GM21423 (cell line): ENCODE results near the gene ANKRD11.

Source experiments
- ATAC-seq: cut with Tn5 transposase; IDR thresholded peaks from one replicate; pipeline ENCODE4 v1.9.1; 2021; ENCODE audit warnings: mild to moderate bottlenecking, moderate library complexity; ENCODE audit not compliant: unreplicated experiment

The ANKRD11 gene

DNA sequence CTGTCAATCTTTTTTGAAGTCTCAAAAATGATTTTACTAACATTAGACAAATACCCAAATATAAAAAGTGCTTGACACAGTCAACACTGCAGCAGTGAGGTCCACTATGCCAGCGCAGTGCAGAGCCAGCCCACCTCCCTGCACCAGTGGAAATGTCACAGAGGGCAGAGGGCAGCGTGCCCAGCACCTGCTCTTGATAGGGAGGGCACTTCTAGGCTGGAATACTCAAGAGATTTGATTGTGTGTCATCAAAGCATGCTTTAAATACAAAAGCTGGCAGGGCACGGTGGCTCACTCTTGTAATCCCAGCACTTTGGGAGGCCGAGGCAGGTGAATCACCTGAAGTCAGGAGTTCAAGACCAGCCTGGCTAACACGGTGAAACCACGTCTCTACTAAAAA lies 136.0 kb downstream of the ANKRD11 start:
- no peak for ATAC-seq

DNA sequence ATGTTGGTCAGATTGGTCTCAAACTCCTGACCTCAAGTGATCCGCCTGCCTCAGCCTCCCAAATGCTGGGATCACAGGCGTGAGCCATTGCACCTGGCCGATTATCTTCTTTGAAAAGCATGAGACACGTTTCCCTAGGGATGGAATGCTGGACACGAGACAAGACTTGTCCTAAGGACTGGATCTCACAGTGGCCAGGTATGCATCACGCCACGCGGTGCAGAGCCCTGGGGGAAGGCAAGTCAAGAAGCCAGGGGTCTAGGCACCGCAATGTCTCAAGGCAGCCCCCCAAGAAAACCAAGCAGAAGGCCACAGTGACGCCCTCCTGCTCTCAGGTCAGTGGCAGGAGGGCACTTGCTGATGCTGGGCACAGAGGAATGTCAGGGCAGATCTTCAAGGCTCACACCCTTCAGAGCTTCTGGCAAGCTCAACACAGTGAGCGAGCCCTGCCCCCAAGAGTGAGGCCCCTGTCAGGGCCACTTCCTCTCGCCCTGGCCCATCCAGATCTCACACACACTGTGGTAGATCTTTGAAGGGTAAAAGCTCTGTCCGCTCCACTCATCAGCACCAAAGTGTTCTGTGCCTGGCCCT lies 138.2 kb downstream of the ANKRD11 start:
- no peak for ATAC-seq

DNA sequence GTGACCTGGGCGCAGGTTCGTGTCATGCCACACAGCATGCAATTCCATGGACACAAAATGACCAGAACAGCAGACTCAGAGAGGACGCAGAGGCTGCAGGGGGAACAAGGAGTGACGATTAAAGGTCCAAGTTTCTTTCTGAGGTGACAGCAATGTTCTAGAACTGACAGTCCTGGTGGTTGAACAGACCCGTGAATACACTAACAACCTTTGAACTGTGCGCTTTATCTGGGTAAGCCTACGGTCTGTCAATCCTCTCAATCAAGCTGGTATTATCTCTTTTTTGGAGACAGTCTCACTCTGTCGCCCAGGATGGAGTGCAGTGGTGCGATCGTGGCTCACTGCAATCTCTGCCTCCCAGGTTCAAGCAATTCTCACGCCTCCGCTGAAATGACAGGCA lies 138.7 kb downstream of the ANKRD11 start:
- no peak for ATAC-seq

DNA sequence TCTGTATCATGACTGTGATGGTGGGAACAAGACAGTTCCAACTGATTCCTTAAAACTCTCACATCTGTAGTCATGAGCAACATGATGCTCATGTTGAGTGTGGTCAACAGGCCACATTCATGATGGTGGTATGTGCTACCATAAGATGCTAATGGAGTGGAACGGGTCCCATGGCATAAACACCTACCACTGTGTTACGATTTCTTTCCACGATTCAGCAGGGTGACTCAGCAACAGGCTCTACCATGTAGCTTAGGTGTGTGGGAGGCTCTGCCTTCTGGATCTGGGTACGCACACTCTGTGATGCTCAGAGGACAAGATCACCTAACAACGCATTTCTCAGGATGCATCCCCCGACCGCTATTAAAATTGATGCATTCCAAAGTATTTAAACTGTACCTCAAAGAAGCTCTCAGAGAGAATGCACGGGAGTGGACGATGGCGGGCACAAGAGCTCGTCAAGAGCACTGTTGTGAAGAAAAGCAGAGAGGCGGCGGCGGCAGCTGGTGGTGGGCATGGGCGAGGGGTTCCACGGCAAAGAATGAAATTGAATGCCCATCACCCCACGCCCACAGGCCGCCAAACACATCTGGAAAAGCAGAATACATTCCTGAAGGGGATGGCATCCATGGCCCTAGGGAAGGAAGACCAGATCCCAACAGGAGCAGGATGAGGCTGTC lies 139.5 kb downstream of the ANKRD11 start:
- ATAC-seq: no peak

DNA sequence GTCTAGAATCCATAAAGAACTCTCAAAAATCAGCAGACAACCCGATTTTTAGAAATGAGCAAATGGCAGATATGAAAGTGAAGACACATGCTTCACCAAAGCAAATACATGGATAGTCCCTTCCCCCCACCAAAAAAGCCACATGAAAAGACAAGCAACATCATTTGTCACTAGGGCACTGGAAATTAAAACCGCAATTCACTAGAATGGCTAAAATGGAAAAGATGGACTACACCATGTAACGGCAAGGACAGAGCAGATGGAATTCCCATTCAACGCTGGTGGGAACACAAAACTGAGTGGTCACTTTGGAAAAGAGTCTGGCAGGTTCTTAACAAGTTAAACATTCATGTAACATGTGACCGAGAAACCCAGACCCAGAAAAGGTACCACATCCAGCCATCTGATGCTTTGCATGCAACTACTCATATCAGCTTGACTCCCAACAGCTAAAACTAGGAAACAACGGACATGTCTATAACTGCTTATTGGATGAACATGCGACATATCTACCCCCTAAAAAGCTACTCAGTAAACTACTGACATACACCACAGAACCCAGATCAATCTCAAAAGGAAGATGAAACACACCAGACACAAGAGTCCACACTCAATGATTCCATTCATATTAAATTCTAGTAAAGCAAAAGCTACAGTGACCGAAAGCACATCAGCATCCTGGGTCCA lies 140.3 kb downstream of the ANKRD11 start:
- no peak for ATAC-seq

DNA sequence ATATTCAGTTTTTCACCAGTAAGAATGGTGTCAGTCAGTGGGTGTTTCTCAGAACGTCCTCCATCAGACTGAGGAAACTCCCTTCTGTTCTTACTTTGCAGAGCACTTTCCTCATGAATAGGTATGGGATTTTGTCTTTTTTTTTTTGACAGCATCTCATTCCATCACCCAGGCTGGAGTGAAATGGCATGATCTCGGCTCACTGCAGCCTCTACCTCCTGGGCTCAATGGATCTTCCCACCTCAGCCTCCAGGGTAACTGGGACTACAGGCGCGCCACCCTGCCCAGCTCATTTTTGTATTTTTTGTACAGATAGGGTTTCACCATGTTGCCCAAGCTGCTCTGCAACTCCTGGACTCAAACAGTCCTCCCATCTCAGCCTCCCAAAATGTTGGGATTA lies 142.6 kb downstream of the ANKRD11 start:
- no peak for ATAC-seq

DNA sequence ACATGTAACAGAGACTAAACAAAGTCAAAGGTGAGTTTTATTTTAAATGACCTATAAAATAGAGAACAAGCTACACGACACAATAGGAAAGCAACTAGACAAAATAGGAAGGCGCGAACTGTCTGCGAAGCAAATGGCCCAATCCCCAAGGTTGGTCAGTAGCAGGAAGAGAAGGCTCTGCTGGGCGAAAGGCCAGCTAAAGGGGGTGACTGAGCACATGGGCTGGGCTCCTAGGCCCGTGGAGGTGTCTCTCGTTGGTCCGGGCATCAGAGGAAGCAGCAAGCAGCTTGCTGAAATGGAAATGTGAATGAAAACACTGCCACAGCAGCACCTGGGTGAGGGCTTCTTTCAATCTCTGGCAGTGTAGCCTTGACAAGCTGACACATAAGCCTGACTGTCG lies 143.5 kb downstream of the ANKRD11 start:
- no peak for ATAC-seq

DNA sequence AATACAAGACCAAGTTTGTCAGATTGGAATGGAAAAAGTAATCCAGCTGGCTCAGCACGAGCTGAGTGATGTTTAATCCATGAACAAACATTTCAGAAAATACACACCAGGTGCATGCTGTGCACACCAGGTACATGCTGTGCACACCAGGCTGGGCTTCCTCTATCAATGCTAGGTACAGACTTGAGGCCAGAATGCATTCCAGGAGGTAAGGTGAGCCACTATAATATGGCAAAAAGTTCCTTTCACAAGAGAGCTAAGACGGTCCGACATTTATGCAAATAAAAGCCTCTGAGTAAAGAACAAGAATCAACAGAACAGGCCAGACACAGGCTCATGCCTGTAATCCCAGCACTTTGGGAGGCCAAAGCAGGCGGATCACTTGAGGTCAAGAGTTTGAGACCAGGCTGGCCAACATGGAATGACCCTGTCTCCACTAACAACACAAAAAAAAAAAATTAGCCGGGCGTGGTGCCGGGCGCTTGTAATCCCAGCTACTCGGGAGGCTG lies 144.7 kb downstream of the ANKRD11 start:
- ATAC-seq: no peak

DNA sequence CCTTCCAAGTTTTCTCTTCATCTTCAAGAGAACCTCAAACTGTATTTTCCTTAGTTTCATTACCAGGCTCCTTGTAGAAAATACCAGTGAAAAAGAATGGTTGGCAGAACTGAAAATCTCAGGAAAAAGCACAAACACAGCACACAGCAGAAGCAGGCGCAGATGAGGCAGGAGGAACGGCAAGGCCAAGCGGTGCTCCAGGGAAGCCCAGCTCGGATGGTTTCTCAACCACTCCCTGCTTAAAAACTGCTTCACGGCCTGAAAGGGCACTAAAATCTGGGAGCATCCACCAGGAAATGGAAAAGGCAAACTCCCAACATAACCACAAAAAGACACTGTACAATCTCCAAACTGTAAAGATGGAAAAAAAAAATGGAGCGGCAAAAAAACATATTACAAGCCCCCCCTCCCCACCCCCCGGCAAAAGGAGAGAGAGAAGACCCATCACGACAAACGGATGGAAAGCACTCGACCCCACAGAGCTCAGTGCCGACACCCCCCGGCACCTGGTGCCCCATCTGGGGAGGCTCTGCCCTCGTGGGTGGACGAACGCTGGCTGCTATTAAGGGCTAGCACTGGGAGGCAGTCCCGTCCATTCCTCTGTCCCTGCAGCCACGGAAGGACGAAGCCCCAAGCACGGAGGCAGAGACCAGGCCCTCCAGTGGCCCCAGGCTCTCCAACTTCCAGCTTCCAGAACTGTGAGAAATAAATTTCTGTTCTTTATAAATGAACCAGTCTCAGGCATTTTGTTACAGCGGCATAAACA lies 145.3 kb downstream of the ANKRD11 start:
- no peak for ATAC-seq

DNA sequence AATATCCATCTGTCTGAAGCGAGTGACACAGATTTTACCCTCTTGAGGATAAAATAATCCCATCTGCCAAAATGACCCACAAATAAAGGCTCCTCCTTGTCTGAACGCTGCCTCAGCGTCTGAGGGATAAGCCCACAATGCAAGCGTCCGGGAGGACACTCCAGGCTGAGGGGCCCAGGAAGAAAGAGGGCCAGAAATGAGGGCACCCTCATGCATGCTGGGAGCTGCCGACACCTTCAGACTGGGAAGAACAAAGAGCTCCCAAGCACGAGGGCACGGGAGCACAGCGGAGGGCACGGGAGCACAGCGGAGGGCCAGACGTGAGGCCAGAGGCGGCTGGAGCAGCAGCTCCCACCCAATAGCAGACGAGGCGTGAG lies 145.9 kb downstream of the ANKRD11 start:
- no peak for ATAC-seq

DNA sequence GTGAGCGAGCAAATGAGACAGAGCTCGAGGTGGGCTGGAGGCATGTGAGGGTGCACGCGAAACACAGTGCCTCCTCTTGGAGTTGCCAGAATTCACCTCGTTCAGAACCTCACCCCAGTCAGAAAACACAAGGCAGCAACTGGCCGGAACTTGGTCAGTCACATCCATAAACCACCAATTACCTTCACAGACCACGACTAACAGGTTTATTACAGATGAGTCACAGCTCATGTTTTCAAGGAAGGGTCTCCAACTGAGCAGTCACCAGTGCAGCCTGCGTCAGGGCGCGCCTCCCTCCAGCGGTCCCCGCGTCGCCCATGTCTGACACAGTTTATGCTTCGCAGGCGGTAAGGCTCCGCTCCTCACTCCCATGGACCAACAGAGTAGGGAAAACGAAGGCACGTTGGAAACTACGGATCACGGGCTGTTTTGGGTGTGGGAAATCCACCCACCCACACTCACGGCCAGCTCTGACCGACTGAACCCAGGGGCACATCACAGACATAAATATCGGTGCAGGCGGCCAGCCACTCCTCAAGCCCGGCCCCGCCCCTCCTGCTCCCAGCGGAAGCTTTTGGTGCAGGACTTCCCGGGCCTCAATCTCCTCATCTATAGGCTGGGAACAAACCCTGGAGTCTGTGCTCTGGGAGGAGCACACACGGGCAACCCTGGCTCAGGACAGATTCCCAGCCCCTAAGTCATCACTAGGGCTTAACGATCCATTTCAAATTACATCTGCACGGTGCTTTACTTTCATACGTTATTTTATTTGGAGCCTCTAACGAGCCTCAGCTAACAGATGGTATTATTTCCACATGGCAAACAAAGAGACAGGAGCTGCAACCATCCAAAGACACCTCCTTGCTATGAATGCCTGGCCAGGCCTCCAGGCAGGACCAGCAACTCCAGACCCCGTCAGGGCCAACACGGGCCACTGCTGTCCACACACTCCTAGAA lies 146.6 kb downstream of the ANKRD11 start:
- ATAC-seq: no peak

DNA sequence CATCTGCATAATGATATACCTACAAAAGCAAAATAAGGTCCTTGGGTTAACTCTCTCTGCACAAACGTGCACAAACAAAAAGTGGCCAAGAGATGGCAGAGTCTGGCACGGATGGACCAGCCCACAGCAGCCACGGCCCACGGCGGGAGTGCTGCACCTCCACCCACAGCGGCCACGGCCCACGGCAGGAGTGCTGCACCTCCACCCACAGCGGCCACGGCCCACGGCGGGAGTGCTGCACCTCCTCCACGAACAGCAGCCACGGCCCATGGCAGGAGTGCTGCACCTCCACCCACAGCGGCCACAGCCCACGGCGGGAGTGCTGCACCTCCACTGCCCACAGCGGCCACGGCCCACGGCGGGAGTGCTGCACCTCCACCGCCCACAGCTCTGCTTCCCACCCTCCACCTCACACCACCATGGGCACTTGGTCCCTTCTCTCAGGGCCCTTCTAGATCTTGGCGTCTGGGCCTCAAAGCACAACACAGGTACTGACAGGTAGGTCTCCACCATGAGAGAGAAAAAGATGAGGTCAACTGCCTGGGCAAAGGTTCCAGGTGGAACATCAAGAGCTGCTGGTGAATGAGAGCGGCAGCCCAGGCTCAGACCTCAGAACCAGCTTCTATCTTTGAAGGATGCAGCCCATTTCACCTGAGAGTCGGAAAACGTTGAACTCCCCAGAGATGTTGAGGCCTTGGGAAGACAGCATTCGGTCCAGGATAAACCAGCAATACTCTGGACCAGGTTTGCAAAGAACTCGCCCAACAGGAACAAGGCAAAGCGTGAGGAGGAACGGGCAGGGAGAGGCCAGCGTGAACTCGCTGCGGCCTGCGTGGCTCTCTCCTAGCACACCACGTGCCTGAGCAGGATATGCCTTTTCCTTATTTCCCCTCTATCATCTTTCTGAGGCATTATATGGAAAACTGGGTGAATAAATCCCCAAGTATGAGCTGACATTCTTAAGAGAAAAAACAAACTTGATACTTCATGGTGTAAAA lies 148.4 kb downstream of the ANKRD11 start:
- ATAC-seq: no peak

DNA sequence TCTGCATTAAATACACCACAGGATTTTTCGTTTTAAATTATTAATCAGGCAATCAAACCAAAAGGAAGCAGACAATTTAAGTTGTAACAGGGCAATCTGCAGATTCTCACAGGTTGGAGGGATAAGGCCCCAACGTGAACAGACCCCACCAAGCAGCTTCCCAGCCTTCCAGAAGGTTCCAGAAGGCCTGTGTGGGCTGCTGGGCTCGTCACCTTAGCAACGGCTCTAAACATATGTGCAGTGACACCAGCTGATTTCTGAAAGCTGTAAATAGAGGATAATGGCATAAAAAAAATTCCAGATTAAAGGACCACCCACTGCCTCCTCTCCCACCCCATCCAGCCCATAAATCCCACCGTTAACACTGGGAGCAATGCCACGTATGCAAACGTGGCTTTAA lies 149.1 kb downstream of the ANKRD11 start:
- no peak for ATAC-seq

DNA sequence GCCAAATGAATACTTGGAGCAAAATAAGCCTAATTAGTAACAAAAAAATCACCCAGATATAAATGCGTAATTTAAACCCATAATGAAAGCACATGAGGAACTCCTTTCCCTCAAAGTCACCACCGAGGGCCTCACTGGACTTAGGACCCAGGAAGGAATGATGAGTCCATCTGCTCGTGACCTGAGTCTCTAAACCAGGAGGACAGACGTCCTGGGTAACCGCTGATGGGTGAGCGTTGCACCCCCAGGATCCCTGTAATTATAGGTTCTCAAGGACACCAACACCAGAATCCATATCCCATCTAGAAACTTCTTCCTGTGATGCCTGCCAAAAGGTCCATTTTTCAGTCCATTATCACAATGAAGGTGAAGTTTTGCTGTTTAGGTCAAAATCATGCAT lies 151.5 kb downstream of the ANKRD11 start:
- no peak for ATAC-seq

DNA sequence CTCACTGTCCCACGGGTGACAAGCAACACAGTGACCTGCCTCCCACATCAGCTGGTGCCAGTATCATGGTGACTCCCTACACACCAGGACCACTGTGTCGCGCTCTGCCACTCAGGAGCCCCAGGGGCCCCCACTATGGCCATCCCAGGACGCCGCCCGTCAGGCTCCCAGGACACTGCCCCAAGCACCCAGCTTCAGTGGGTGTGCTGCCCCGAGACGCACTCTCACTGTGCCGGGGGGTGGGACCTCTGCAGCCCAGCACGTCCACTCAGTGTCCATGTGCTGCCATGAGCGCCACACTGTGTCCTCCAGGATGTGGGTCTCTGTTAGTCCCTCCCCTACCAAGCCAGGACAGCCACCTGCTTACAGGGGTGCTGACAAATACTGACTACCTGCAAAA lies 152.4 kb downstream of the ANKRD11 start:
- no peak for ATAC-seq

DNA sequence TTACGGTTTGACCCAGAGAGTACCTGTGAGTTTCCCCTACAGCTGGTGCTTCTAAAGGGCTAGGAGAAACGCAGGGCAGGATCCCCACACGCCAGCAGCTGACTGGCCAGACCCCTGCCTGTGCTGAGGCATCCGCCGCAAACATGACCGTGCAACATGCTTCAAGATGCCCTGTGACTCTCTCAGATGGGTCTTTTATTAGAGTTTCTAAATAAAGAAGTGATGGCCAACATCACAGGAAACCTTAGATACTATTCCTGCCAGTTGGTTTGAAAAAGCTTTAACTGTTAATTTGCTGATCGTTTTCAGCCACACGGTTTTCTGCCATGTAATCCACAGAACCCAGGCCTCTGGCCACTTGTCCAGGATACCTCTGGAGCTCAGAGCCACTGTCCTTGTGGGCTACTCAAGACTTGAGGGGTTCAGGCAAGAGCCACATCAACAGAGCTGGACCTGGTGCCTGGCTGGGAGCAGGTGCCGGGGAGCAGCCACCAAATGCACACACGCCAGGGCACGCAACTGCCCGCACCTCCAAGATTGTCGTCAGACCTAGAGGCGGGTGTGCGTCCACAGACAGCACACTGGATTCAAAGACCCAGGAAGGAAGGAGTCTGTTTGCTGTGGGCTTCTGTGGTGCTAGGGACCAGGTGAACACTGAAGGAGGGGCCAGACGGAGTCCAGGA lies 154.4 kb downstream of the ANKRD11 start:
- ATAC-seq: no peak

DNA sequence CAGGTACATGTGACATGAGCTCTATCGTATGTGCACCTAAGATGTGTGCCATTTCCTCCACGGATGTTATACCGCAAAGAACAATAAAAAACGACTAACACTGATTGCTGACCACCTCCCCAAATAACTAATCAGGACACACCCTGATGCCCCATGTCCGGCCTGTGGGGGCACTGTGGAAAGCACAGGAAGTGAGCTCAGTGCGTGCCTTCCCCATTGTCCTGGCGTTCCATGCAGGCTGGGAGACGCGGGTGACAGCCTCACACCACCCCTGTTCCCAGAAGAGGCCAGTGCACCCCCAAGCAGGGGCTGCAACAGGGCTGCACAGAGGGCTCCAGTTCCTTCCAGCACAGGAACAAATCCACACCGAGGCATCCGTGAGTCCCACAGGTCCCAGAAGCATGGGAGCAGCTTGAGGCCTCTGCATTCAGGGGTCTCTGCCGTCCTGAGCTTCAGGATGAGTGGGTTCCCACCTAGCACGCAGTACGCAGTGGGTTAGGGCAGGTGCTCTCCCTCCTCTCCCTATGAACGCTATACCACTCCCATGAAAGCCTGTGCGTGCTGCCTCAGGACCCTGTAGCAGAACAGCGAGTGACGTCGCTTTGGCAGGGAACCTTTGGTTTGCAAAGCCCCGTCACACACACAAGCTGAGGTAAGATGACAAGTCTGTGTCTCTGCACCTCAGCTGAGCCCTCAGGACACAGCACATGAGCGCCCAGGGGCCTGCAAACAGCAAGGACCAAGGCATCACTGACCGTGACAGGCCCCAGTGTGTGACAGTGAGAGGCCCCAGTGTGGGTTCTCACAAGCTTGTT lies 155.2 kb downstream of the ANKRD11 start:
- ATAC-seq: no peak

DNA sequence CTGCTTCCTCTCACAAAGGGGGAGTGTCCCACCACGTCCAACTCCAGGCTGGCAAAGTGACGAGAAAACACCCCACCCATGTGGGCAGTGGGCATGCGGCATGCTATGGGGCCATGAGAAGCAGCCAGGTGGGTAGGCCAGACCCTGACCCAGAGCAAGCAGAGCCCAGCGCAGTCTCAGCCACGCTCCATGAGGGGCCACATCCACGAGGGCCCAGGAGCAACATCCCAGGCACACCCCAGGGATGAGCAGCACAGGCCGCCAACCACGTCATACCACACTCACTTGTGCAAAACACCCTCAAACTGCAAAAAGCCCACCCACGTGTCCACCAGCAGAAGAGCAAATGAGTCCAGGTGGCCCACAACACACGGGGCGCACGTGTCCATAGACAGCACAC lies 155.9 kb downstream of the ANKRD11 start:
- ATAC-seq: no peak
